Erythroblast (primary cell): ENCODE data around the gene LYZL1.

ENCODE experiments used
- GATA1 ChIP-seq: IDR thresholded peaks from 2 replicates; pipeline ENCODE4 v1.6.1; 2011; ENCODE audit warnings: low read depth, mild to moderate bottlenecking, control low read depth, low read length, moderate library complexity
- POLR2A ChIP-seq: IDR thresholded peaks from 2 replicates; pipeline ENCODE4 v1.6.1; 2011; ENCODE audit warnings: mild to moderate bottlenecking, low read length

- TF ChIP-seq POLR2A (no peak), GATA1 (no peak)
Measured at GRCh38 chr10:29273478-29273877, 15.4 kb upstream of the LYZL1 start.
